Mucosa of descending colon (tissue), 3 donors: ENCODE data around the gene ITGA2B. TPM values are rescaled to one million over a fixed set of nuclear protein-coding genes. Genes with fewer than 3 reads are reported as not detected.
"Not testable (repeated sequence)": the region's sequence is repeated elsewhere in the genome, so short reads cannot be mapped to it uniquely, and the experiment has no call there.

Experiments used
- ATAC-seq: fragments of 200-7000 bp; cut with Tn5 transposase; one replicate; pipeline ENCODE4 v1.9.1; 2020; ENCODE audit warnings: mild to moderate bottlenecking, moderate library complexity
- DNase-seq, 3 donors: peaks; one replicate each; pipeline ENCODE4 v3.0.0-alpha.2; 2020
- H3K36me3 ChIP-seq: fragments of 200-600 bp; one replicate; pipeline ENCODE4 v1.8.0; 2021; ENCODE audit warnings: low read depth, mild to moderate bottlenecking
- H3K4me1 ChIP-seq: fragments of 200-600 bp; one replicate; pipeline ENCODE4 v1.8.0; 2021; ENCODE audit warnings: low read depth, mild to moderate bottlenecking
- H3K4me3 ChIP-seq: fragments of 200-600 bp; one replicate; pipeline ENCODE4 v1.8.0; 2021; ENCODE audit warnings: mild to moderate bottlenecking
- H3K9me3 ChIP-seq: fragments of 200-600 bp; one replicate; pipeline ENCODE4 v1.8.0; 2021; ENCODE audit warnings: mild to moderate bottlenecking
- intact Hi-C, 2 donors: fragments of 100-400 bp; cut with DNase I in 1 of 2; cut with micrococcal nuclease in 1 of 2; formaldehyde crosslinking; loops; one replicate each; pipeline versions ENCODE4 v1.11.0 to v1.11.1; 2022; cut with DNase I, micrococcal nuclease
- total RNA-seq, 3 donors: library from RNA; stranded (reverse); fragmentation: NEBNext Ultra II Directional in 2 of 3; extraction: Animal tissue kit (Norgen Biotek cat#: 25700) in 2 of 3; gene quantifications; one replicate each; pipeline versions ENCODE4 v1.2.1 to v1.2.4, GENCODE V29; 2021 to 2023
- TF ChIP-seq, protein P1 (sequence below): fragments of 200-600 bp; IDR thresholded peaks from one replicate; pipeline ENCODE4 v1.8.0; 2022; ENCODE audit warnings: antibody characterized with exemption, mild to moderate bottlenecking
- donor health status: DM: no; HTN: no; CAD: no; lungs with moderate emphysema.
- donor health status: DM: no; HTN: no; CAD: no.
- donor health status: DM: no; HTN: yes; CAD: no.

ITGA2B gene
- total RNA-seq, 3 donors from 2014 or later: 0.26 to 0.79 (median 0.41) TPM

DNA sequence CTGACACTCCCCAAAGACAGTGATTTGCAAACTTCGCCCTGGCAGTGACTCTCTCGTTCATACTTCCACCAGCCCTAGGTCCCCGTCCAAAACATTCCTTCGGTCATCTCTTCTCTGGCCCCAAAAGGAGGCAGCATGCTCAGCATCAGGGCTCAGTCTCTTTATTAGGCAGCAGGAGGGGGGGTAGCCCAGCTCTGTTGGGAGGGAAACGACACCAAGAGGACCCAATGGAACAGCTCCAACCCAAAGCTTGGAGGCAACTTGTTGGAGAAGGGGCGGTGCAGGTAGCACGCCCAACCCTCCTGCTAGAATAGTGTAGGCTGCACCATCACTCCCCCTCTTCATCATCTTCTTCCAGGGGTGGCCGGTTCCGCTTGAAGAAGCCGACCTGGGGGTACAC lies 17.4 kb downstream of the ITGA2B start:
- intact Hi-C loops: no loop called here
- DNase-seq (peak in 1 of 3 donors; percentile 15), ATAC-seq (no peak)
- TF ChIP-seq, protein P1, sequence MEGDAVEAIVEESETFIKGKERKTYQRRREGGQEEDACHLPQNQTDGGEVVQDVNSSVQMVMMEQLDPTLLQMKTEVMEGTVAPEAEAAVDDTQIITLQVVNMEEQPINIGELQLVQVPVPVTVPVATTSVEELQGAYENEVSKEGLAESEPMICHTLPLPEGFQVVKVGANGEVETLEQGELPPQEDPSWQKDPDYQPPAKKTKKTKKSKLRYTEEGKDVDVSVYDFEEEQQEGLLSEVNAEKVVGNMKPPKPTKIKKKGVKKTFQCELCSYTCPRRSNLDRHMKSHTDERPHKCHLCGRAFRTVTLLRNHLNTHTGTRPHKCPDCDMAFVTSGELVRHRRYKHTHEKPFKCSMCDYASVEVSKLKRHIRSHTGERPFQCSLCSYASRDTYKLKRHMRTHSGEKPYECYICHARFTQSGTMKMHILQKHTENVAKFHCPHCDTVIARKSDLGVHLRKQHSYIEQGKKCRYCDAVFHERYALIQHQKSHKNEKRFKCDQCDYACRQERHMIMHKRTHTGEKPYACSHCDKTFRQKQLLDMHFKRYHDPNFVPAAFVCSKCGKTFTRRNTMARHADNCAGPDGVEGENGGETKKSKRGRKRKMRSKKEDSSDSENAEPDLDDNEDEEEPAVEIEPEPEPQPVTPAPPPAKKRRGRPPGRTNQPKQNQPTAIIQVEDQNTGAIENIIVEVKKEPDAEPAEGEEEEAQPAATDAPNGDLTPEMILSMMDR: no peak
- H3K4me1 ChIP-seq: no peaks in the 10 kb centered on the region
- no peaks in the 10 kb centered on the region for H3K9me3 ChIP-seq
- no peak overlapping the region for H3K4me3 ChIP-seq
- H3K36me3 ChIP-seq: no peaks in the 10 kb centered on the region

DNA sequence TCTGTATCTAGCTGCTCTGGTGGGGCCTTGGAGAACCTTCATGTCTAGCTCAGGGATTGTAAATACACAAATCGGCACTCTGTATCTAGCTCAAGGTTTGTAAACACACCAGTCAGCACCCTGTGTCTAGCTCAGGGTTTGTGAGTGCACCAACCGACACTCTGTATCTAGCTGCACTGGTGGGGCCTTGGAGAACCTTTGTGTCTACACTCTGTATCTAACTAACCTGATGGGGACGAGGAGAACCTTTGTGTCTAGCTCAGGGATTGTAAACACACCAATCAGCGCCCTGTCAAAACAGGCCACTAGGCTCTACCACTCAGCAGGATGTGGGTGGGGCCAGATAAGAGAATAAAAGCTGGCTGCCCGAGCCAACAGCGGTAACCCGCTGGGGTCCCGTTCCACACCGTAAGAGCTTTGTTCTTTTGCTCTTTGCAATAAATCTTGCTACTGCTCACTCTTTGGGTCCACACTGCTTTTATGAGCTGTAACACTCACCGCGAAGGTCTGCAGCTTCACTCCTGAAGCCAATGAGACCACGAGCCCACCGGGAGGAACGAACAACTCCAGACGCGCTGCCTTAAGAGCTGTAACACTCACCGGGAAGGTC lies 19.9 kb downstream of the ITGA2B start:
- H3K4me3 ChIP-seq, H3K36me3 ChIP-seq, H3K9me3 ChIP-seq, DNase-seq, H3K4me1 ChIP-seq, intact Hi-C loops, ATAC-seq: not testable (repeated sequence)

DNA sequence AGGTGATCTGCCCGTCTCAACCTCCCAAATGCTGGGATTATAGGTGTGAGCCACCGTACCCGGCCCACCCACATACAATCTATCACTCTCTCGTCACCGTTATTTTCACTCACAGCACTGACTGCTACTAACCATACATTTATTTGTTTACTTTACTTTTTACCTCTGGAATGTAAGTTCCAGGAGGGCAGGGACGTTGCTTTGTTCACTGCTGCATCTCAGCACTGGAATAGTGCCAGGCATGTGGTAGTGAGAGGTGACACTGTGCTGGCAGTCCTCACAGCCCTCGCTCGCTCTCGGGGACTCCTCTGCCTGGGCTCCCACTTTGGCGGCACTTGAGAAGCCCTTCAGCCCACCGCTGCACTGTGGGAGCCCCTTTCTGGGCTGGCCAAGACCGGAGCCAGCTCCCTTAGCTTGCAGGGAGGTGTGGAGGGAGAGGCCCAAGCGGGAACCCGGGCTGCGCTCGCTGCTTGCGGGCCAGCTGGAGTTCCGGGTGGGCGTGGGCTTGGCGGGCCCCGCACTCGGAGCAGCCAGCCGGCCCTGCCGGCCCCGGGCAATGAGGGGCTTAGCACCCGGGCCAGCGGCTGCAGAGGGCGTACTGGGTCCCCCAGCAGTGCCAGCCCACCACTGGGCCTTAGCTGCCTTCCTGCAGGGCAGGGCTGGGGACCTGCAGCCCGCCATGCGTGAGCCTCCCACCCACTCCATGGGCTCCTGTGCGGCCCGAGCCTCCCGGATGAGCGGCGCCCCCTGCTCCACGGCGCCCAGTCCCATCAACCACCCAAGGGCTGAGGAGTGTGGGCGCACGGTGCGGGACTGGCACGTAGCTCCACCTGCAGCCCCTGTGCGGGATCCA lies 20.8 kb downstream of the ITGA2B start:
- ATAC-seq, H3K4me1 ChIP-seq, H3K36me3 ChIP-seq, DNase-seq, intact Hi-C loops, H3K4me3 ChIP-seq, H3K9me3 ChIP-seq: not testable (repeated sequence)

DNA sequence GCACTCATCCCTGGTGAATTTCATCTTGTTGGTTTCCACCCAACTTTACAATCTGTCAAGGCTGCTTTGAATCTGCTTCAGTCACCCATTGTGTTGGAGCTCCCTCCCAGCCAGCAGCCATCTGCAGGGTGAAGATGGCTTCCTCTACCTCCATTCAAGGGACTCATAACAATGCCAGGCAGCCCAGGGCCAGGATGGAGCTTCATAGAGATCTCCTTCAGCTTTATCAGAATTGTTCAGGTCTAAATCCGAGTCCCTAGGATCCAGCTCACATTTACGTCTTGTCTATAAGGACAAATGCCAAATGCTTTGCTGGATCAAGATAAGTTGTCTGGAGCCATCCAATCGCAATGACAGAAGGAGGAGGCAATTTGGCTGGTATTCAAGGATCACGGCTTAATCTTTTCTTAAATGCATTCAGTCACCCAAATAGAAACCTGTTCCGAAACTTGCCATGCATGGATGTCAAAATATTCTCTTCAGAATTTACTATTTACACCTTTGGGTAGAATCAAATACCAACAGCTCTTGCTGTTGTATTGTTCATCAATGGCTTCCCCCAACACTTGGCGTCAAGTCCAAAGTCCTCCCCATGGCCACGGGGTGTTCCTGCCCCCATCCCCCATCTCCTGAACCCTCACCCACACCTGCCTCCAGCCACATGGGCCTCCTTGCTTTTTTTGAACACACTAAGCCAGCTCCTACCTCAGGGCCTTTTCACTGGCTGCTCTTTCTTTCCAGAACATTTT lies 22.0 kb downstream of the ITGA2B start:
- TF ChIP-seq, protein P1: no peak
- H3K4me3 ChIP-seq: no peak overlapping the region
- H3K36me3 ChIP-seq: no peaks in the 10 kb centered on the region
- no peak for ATAC-seq
- no peaks in the 10 kb centered on the region for H3K9me3 ChIP-seq
- no peak for DNase-seq
- H3K4me1 ChIP-seq: peaks cover 7% of the 10 kb centered on the region
- intact Hi-C loops: no loop called here

DNA sequence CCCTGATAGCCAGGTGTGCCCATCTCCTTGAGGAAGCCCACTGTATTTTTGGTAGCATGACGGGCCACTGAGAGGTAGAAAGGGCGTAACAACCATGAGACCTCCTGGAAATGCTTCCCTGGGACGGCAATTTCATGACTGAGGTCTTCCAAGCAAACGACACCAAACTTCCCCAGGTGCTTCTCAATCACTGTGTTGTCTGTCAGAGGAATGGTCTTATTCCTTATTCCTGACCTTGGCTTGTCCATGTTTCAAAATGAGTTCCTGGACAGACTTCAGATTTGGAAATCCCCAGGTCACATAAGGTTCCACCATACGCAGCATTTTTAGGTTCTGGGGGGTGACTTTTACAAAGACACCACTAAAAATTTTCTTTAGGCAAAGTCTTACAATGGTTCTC lies 24.4 kb downstream of the ITGA2B start:
- H3K4me3 ChIP-seq, intact Hi-C loops, ATAC-seq, H3K36me3 ChIP-seq, H3K4me1 ChIP-seq, DNase-seq, H3K9me3 ChIP-seq: not testable (repeated sequence)

DNA sequence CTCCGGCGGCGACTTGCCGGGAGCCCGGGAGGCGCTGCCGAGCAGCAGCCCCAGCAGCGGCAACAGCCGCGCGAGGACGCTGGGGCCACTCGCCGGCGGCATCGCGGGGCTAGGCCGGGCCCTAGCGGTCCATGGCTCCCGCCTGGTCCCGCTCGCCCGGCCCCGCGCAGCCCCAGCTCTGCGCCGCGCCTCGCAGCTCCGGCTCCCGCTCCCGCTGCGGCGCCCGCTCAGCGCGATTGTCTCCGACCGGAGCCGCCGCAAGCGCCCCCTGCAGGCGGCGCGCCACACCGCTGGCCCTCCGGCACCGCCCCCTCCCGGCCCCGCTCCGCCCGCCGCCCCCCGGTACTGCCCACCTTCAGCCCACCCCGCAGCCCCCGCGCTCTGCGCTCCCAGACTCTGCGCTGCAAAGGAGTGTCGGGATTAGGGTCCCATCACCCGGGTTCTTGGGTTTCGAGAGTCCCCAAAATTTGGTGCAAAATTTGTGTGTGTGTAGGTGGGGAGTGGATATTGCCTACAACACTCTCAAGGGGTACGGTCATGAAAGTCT lies 25.8 kb downstream of the ITGA2B start, which contains the start of gene FAM171A2:
Gene FAM171A2, minus strand, starts transcription at position 241 of the 547 bp plus-strand sequence. Its CDS starts 139 bp downstream, at position 102.
- DNase-seq (peak in 2 of 3 donors; percentile 55 to 74), ATAC-seq (peak; percentile 94)
- intact Hi-C loops: no loop called here
- H3K4me1 ChIP-seq: peaks cover 7% of the 10 kb centered on the region
- TF ChIP-seq, protein P1: peak; percentile 90
- H3K36me3 ChIP-seq: no peaks in the 10 kb centered on the region
- no peak within 1 kb of the TSS for H3K4me3 ChIP-seq
- no peaks in the 10 kb centered on the region for H3K9me3 ChIP-seq
